CD4-positive, alpha-beta T cell treated with Interleukin-4 for 1 hour (primary cell): ENCODE data around the gene TBPL2.
"Not testable (repeated sequence)": the region's sequence is repeated elsewhere in the genome, so short reads cannot be mapped to it uniquely, and the experiment has no call there.

Experiments used
- DNase-seq, 2 donors: peaks; one replicate each; pipeline ENCODE4 v3.0.0-alpha.2; 2020 to 2022

TBPL2 gene

GRCh38 chr14:55438066-55438683 lies 2.2 kb downstream of the TBPL2 start:
- peak in 1 of 2 donors; percentile 24 for DNase-seq

GRCh38 chr14:55436931-55437330 lies 3.5 kb downstream of the TBPL2 start:
- no peak for DNase-seq

- DNase-seq = no peak
These were observed 3.9 kb downstream of the TBPL2 start for GRCh38 chr14:55436519-55436918.

- no peak for DNase-seq
These were observed 5.6 kb downstream of the TBPL2 start for GRCh38 chr14:55434805-55435174.

GRCh38 chr14:55433880-55434804 lies 6.3 kb downstream of the TBPL2 start:
- DNase-seq = peak in 1 of 2 donors; percentile 25

DNA sequence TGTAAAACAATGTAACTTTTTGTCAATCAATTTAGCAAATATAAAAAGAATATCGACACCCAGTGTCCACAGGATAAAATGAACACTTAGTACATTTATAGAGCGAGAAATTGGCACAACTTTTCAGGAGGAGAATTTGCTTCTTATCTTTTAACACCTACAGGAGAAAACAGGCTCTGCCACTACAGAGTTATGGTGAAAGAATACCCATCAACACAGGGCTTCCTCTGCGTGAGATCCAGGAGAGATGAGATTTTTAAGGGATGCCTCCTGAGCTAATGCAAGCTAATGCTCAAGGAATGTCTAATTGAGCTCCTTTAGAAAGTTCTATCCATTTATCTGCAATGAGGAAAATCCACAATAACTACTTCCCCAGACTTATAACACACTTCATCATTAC lies 7.8 kb downstream of the TBPL2 start:
- DNase-seq = no peak

DNA sequence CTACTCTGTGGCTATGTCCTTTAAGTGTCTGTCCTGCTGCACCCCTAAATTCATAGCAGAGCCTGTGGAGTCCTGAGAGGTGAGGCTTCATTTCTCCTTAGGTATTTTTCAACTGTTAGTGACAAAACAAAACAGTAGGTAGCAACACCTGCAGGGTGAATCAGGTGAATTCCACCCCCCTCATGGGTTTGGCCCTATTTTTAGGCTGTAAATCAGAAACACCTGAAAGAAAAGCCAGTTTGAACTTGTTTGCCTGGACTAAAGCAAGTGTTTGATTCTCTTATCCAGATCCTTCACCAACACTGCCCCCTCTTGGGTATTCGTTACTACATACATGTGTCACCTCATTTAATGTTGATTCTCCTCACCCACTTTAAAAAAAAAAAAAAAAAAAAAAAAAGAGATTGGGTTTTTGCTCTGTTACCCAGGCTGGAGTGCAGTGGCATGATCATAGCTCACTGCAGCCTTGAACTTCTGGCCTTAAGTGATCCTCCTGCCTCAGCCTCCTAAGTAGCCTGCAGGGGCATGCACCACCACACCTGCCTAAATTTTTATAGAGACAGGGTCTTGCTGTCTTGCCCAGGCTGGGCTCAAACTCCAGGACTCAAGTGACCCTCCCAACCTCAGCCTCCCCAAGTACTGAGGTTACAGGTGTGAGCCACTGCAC lies 10.3 kb downstream of the TBPL2 start:
- peak; percentile 53 to 82 for DNase-seq

GRCh38 chr14:55427439-55427838 lies 13.0 kb downstream of the TBPL2 start:
- no peak for DNase-seq

- DNase-seq = no peak
These were observed 13.5 kb downstream of the TBPL2 start for GRCh38 chr14:55426891-55427290.

DNA sequence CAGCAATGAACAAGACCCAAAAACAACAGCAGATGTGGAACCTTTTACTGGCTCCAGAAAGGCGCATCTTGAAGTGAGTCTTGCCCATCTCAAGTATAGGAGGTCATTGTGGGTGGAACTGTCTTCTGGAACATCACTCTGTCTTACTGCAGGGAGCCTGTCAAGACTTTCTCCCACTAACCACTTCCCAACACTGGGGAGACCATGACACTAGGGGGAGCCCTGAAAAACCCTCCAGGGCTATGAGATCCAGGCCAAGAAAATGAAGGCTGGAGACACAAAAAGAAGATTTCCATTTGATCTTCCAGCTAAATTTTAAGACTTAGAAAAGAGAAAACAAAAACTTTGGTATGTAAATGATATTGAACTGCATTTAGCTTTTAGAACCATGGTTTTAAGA lies 15.3 kb downstream of the TBPL2 start:
- DNase-seq = no peak

GRCh38 chr14:55423969-55424368 lies 16.4 kb downstream of the TBPL2 start:
- no peak for DNase-seq

DNA sequence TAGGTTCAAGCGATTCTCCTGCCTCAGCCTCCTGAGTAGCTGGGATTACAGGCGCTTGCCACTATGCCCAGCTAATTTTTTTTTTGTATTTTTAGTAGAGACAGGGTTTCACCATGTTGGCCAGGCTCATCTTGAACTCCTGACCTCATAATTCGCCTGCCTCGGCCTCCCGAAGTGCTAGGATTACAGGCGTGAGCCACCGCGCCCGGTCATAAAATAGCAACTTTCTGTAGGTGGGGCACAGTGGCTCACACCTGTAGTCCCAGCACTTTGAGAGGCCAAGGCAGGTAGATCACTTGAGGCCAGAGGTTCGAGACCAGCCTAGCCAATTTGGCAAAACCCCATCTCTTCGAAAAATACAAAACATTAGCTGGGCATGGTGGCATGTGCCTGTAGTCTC lies 18.1 kb downstream of the TBPL2 start:
- DNase-seq = not testable (repeated sequence)

DNA sequence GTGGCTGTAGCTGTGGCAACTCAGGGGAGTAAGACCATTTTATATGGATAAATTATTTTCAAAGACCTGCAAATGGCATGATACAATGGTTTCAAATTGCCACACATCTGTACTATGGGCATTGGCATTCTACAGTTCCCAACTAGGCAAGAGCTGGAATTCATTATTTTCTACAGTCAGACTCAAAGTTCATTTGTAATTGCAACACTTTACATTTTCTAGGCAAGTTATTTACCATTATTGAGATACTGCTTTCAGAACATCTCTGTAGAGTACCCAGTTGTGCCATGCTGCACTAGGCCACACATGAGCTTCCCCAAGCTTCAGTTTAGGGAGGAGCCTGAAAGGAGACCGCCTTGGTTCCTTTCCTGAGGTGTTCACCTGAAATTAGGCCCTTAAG lies 20.8 kb downstream of the TBPL2 start:
- no peak for DNase-seq

DNA sequence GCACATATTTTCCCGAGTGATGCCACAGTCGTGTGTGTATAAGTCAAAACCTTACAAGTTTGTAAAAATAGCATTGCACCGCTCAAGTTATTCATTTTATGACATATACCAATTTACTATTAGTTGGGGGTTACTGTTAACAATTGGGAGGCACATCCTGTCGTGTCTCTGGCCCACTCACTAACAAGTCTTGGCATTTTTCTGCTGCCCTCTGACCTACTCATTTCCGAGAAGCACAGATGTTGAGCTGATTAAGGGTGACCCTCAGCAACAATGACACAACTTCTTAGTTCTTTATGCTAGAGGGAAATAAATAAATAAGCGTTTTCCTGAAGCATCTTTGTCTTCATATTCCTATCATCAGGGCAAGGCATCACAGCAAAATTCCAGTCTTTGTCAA lies 22.0 kb downstream of the TBPL2 start:
- no peak for DNase-seq

DNA sequence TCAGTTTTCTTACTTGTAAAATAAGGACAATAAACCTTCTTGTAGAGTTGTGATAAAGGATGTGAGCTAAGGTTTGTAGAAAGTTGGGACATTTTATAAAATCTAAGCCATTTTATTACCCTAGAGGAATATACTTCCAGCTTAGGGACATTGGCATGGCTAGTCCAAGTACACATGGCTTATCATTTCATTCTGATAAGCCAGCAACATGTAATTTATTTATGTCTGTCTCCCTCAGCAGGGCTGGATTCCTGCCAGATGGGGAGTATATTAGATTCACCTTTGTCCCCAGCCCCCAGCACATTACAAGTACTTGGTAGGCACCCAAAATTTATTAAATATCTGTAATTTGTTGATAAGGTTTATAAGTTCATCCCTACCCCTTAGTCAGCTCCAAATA lies 22.5 kb downstream of the TBPL2 start:
- no peak for DNase-seq

- no peak for DNase-seq
These were observed 23.6 kb downstream of the TBPL2 start for GRCh38 chr14:55416866-55417265.

DNA sequence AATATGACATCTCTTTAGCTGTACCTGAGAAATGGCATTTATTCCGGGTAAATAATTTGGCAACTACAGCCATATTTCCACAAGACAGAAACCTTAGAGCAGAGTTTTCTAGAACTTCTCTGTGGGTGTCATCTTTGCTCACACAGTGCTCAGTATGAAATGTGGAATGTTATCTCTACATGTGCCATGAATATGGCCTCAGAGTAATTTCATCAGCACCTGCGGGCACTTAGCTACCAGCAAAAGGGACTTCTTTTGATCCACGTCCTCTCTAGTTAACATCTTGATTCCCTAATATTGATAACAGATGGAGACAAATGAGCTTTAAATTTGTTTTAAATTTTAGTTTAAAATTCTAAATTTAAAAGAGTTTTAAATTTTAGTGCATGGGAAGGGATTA lies 25.9 kb downstream of the TBPL2 start:
- DNase-seq = no peak

GRCh38 chr14:55412676-55413075 lies 27.7 kb downstream of the TBPL2 start:
- DNase-seq = no peak

- peak; percentile 77 to 78 for DNase-seq
These were observed 28.7 kb downstream of the TBPL2 start, which contains the start of gene ATG14 for GRCh38 chr14:55411426-55412389. TSS of gene ATG14 (minus strand) at chr14:55411830. CDS start at chr14:55411822, 8 bp downstream.

GRCh38 chr14:55410876-55411275 lies 29.5 kb downstream of the TBPL2 start:
- DNase-seq = no peak

- no peak for DNase-seq
These were observed 36.1 kb downstream of the TBPL2 start for GRCh38 chr14:55404173-55404854.

- DNase-seq = no peak
These were observed 38.7 kb downstream of the TBPL2 start for GRCh38 chr14:55401751-55402150.
